ENCODE results near the gene ABI3. TPM values are rescaled to one million over a fixed set of nuclear protein-coding genes. Genes with fewer than 3 reads are reported as not detected.

Gene ABI3
- polyA plus RNA-seq, 1 donor from 2014 or later = not detected

- Histone ChIP-seq H3K27me3 (ENCODE audit: insufficient read depth, low read depth, low read length) (peaks cover 54% of the 10 kb centered on the region), H3K9me3 (ENCODE audit: low read length) (no peaks in the 10 kb centered on the region), H2AFZ (ENCODE audit: low read depth, low read length) (peak within 1 kb of the TSS; percentile 40), H3K4me3 (ENCODE audit: low read length) (peak within 1 kb of the TSS; percentile 70), H3F3A (ENCODE audit: insufficient read depth, low read length, poor library complexity, severe bottlenecking) (no peaks in the 10 kb centered on the region), H3K36me3 (ENCODE audit: insufficient read depth, low read length) (no peaks in the 10 kb centered on the region), H3K9me2 (ENCODE audit: insufficient read depth, low read length) (no peaks in the 10 kb centered on the region), H4K20me1 (ENCODE audit: insufficient read depth) (no peaks in the 10 kb centered on the region), H3K79me2 (replicated peaks; ENCODE audit: insufficient read depth, low read length) (no peaks in the 10 kb centered on the region), H3K4me2 (ENCODE audit: low read length) (peak within 1 kb of the TSS; percentile 76), H3K27ac (ENCODE audit: low read length) (no peak within 1 kb of the TSS), H3K9ac (ENCODE audit: low read length) (peak within 1 kb of the TSS; percentile 45)
- no peak for TF ChIP-seq SMC3 (conservative IDR thresholded peaks at IDR 0.05; ENCODE audit: poor library complexity)
- peak; percentile 22 for TF ChIP-seq MXI1 (conservative IDR thresholded peaks at IDR 0.05; ENCODE audit: poor library complexity, severe bottlenecking)
- no peak for TF ChIP-seq TAF1 (IDR thresholded peaks at IDR 0.05; ENCODE audit: low read depth)
These were observed 20.4 kb downstream of the ABI3 start, which contains the start of gene PHOSPHO1 for GRCh38 chr17:49230636-49231562. Gene PHOSPHO1, minus strand, starts transcription at chr17:49230787. Its CDS starts 4,096 bp downstream, at chr17:49226691.

- H3K79me2 ChIP-seq (replicated peaks; ENCODE audit: insufficient read depth, low read length) = no peaks in the 10 kb centered on the region
- no peak overlapping the region for H3K4me2 ChIP-seq (ENCODE audit: low read length)
- H3K27me3 ChIP-seq (ENCODE audit: insufficient read depth, low read depth, low read length) = peaks cover 48% of the 10 kb centered on the region
- no peaks in the 10 kb centered on the region for H3K9me2 ChIP-seq (ENCODE audit: insufficient read depth, low read length)
- no peak overlapping the region for H3K27ac ChIP-seq (ENCODE audit: low read length)
- no peaks in the 10 kb centered on the region for H3F3A ChIP-seq (ENCODE audit: insufficient read depth, low read length, poor library complexity, severe bottlenecking)
- H3K4me3 ChIP-seq (ENCODE audit: low read length) = peak overlapping the region; percentile 70
- no peak overlapping the region for H3K9ac ChIP-seq (ENCODE audit: low read length)
- no peaks in the 10 kb centered on the region for H3K9me3 ChIP-seq (ENCODE audit: low read length)
- TF ChIP-seq EP300 (conservative IDR thresholded peaks at IDR 0.05; ENCODE audit: poor library complexity, severe bottlenecking) = no peak
- no peak for TF ChIP-seq MXI1 (conservative IDR thresholded peaks at IDR 0.05; ENCODE audit: poor library complexity, severe bottlenecking)
- TF ChIP-seq SMC3 (conservative IDR thresholded peaks at IDR 0.05; ENCODE audit: poor library complexity) = no peak
- TF ChIP-seq TAF1 (IDR thresholded peaks at IDR 0.05; ENCODE audit: low read depth) = no peak
- no peak for TF ChIP-seq CTCF (IDR thresholded peaks at IDR 0.05; ENCODE audit: poor library complexity, severe bottlenecking)
- TF ChIP-seq POLR2AphosphoS5 (IDR thresholded peaks at IDR 0.05) = no peak
- no peak for TF ChIP-seq RAD21 (conservative IDR thresholded peaks at IDR 0.05)
- no peak for TF ChIP-seq REST (IDR thresholded peaks at IDR 0.05; ENCODE audit: borderline replicate concordance)
- TF ChIP-seq EZH2 (IDR thresholded peaks at IDR 0.05; ENCODE audit: borderline replicate concordance, insufficient read depth, low read length, poor library complexity, severe bottlenecking) = no peak
- H2AFZ ChIP-seq (ENCODE audit: low read depth, low read length) = no peak overlapping the region
- H4K20me1 ChIP-seq (ENCODE audit: insufficient read depth) = no peaks in the 10 kb centered on the region
- no peaks in the 10 kb centered on the region for H3K36me3 ChIP-seq (ENCODE audit: insufficient read depth, low read length)
These were observed 21.0 kb downstream of the ABI3 start for GRCh38 chr17:49231563-49231894.
